Uterus (tissue), 4 donors: ENCODE measurements around the gene TSPAN9. TPM values are rescaled to one million over a fixed set of nuclear protein-coding genes. Genes with fewer than 3 reads are reported as not detected.

Source experiments
- DNase-seq, 2 donors: peaks; one replicate each; pipeline ENCODE4 v3.0.0-alpha.2; 2019 to 2020
- H3K27ac ChIP-seq, 2 donors: fragments of 200-600 bp; sonication (generic); 1 replicate in 1 of 2; 2 replicates in 1 of 2; pipeline ENCODE4 v1.5.1; 2016 to 2018
- H3K27me3 ChIP-seq, 2 donors: fragments of 200-600 bp; sonication (generic); one replicate each; pipeline ENCODE4 v1.5.1; 2018 to 2019; ENCODE audit warnings: control low read depth in 1 of 2
- H3K36me3 ChIP-seq, 2 donors: fragments of 200-600 bp; sonication (generic); one replicate each; pipeline ENCODE4 v1.5.1; 2019; ENCODE audit warnings: control low read depth in 1 of 2
- H3K4me1 ChIP-seq, 2 donors: fragments of 200-600 bp; sonication (generic); one replicate each; pipeline ENCODE4 v1.5.1; 2018 to 2019; ENCODE audit warnings: control low read depth in 1 of 2
- H3K4me3 ChIP-seq, 2 donors: fragments of 200-600 bp; sonication (generic); 1 replicate in 1 of 2; 2 replicates in 1 of 2; pipeline ENCODE4 v1.5.1; 2018 to 2019; ENCODE audit warnings: mild to moderate bottlenecking in 1 of 2
- H3K9me3 ChIP-seq, 2 donors: fragments of 200-600 bp; sonication (generic); one replicate each; pipeline ENCODE4 v1.5.1; 2019; ENCODE audit warnings: control low read depth in 1 of 2
- POLR2A ChIP-seq, 2 donors: fragments of 450-650 bp; IDR thresholded peaks; one replicate each; pipeline ENCODE4 v1.6.1; 2016; ENCODE audit warnings: antibody characterized with exemption in 2 of 2, mild to moderate bottlenecking in 1 of 2, moderate library complexity in 1 of 2
- intact Hi-C: fragments of 100-400 bp; cut with DNase I; formaldehyde crosslinking; loops from one replicate; pipeline ENCODE4 v1.15.1; 2023; ENCODE audit warnings: low total_unique reads
- total RNA-seq, 4 donors: library from RNA; depleted of rRNA in 3 of 4; stranded (reverse); fragments of >200 nt in 3 of 4; gene quantifications; one replicate each; pipeline versions ENCODE4 v1.1.0 to v1.2.4, GENCODE V29; 2014 to 2023
- TF ChIP-seq, protein P1 (sequence below), 4 experiments: fragments of 200-600 bp in 2 of 4; fragments of 450-650 bp in 2 of 4; sonication (generic) in 2 of 4; IDR thresholded peaks; one replicate each; pipeline ENCODE4 v1.5.1; 2016 to 2019; ENCODE audit warnings: antibody characterized with exemption in 4 of 4, mild to moderate bottlenecking in 2 of 4, moderate library complexity in 1 of 4
- donor health status: DM: yes; HTN: yes; CAD: no.

TSPAN9 gene
- total RNA-seq, 4 donors from 2014 or later, result 47.9 to 106 (median 65.1) TPM

DNA sequence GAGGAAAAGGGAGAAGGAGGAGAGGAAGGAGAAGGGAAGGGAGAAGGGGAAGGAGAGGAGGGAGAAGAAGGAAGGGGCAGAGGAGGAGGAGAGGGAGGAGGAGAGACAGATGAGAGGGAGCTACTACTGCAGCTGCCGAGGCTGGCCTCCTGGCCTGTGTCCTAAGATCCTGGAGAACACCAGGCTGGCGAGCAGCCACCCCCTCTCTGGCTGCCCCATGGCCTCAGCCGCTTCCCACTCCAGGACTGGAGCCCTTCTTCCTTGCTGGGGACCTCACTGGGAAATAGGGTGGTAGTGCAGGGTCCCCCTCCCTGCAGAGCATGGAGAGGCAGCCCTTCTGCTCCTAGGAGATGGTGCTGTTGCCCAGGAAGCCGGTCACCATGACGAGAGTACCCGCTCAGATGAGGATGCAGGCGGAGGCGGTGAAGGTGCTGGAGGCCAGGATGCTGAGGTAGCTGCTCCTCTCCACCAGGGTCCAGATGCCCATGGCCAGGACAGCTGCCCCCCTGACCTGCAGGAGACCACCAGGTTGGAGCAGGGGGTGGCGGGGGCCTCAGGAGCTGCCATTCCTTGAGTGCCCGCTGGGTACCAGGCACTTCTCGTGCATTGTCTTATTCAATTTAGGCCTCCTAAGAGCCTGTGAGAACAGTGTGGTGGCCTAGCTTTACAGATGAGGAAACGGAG lies 246.0 kb downstream of the TSPAN9 start:
- Histone ChIP-seq H3K27ac (no peak overlapping the region), H3K4me1 (no peaks in the 10 kb centered on the region), H3K4me3 (no peak overlapping the region), H3K36me3 (no peaks in the 10 kb centered on the region), H3K27me3 (no peaks in the 10 kb centered on the region), H3K9me3 (no peaks in the 10 kb centered on the region)
- intact Hi-C loops, result no loop called here
- no peak for TF ChIP-seq POLR2A (IDR thresholded peaks at IDR 0.05)
- TF ChIP-seq, protein P1, sequence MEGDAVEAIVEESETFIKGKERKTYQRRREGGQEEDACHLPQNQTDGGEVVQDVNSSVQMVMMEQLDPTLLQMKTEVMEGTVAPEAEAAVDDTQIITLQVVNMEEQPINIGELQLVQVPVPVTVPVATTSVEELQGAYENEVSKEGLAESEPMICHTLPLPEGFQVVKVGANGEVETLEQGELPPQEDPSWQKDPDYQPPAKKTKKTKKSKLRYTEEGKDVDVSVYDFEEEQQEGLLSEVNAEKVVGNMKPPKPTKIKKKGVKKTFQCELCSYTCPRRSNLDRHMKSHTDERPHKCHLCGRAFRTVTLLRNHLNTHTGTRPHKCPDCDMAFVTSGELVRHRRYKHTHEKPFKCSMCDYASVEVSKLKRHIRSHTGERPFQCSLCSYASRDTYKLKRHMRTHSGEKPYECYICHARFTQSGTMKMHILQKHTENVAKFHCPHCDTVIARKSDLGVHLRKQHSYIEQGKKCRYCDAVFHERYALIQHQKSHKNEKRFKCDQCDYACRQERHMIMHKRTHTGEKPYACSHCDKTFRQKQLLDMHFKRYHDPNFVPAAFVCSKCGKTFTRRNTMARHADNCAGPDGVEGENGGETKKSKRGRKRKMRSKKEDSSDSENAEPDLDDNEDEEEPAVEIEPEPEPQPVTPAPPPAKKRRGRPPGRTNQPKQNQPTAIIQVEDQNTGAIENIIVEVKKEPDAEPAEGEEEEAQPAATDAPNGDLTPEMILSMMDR (IDR thresholded peaks at IDR 0.05), result no peak
- DNase-seq, result no peak

DNA sequence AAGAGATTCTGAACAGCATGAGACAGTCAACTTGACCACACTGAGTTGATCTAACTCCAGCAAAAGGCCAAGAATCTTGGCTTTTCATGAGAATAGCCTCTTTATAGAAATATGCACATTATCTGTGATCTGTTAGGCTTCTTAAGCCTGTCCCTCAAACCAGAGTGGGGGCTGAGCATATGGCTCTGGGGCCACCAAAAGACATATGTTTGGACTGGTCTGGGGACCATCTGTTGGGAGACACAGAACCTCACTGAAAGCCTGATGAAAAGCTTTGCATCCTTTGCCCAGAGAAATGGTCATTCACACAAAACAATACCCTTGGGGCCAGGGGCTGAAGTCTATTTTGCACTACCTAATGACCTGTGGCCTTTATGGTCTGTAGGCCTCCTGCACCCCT lies 248.6 kb downstream of the TSPAN9 start:
- intact Hi-C loops, result no loop called here
- TF ChIP-seq, protein P1 (IDR thresholded peaks at IDR 0.05), result no peak
- TF ChIP-seq POLR2A (IDR thresholded peaks at IDR 0.05), result no peak
- H3K27ac ChIP-seq, result no peak overlapping the region
- no peaks in the 10 kb centered on the region for H3K27me3 ChIP-seq
- H3K36me3 ChIP-seq, result no peaks in the 10 kb centered on the region
- DNase-seq, result no peak
- H3K4me1 ChIP-seq, result no peaks in the 10 kb centered on the region
- H3K9me3 ChIP-seq, result no peaks in the 10 kb centered on the region
- H3K4me3 ChIP-seq, result no peak overlapping the region

DNA sequence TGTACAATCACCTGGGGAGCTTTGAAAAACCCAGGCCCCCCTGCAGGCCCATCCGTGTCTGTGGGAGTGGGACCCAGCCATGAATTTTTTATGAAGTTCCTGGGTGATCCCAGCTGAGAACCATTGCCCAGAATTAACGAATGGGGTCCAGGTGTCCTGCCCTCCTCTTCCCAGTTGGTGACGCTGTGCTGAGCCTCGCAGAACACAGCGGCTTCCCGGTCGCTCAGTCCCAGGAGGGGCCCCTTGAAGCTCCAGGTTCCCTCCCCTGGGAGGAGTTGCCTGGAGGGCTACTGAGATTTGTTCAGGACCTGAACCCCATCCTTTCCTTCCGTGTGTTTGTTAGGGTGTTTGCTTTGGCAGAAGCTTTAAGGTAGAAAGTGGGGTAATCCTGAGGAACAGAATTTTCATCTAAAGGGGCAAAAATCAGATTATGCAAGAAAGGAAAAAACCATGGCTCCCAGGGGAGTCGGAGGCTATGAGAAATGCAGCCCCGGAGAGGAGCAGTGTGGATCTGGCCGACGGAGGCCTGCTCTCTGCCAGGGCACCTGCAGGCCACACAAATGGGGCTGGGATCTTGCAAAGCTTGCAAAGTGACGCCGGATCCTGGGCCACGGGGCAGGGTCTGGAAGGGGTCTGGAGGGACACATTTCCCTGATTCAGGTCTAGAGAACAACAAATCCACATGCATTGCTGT lies 249.1 kb downstream of the TSPAN9 start:
- no peaks in the 10 kb centered on the region for H3K9me3 ChIP-seq
- H3K27me3 ChIP-seq, result no peaks in the 10 kb centered on the region
- no peak overlapping the region for H3K4me3 ChIP-seq
- H3K27ac ChIP-seq, result no peak overlapping the region
- TF ChIP-seq POLR2A (IDR thresholded peaks at IDR 0.05), result no peak
- no peaks in the 10 kb centered on the region for H3K36me3 ChIP-seq
- DNase-seq, result no peak
- H3K4me1 ChIP-seq, result no peaks in the 10 kb centered on the region
- intact Hi-C loops, result no loop called here

DNA sequence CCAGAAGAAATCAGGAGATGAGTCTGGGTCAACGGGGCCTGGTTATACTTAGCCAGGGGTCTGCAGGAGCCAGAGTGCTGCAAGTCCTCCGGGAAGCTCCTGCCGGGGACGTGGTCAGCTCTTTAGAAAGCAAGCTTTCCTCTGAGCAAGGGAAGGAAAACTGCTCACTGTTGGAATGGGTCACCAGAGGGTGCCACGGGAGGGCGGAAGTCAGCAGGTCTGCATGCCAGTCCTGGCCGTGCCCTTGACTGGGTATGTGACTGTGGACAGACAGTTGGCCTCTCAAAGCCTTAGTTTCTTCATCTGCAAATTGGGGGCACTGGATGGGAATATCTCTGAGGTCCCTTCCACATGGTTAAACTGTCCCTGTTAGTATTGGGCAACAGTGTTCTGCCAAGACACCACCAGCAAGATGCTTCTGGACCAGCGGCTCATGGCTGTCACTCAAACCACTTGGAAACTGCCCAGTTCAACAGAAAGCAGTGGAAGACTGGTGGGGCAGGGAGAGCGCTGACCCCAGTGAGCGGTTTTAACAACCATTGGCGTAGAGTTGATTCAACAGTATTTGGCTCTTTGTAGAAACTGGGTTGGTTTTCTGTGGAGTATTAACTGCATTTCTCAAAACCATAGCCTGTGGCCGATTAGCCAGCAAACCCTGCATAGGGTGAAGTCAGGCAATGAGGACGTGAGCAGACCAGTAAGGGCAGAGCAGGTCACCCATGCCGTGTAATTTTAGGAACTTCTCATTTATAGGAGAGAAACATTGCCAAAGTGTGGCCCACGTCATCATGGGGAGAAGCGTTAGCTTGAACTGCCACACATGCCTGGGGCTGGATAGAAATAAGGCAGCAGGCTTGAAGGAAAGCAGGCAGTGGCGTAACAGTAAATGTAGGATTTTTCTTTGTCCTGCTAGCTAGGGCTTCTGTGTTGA lies 249.9 kb downstream of the TSPAN9 start:
- no peaks in the 10 kb centered on the region for H3K36me3 ChIP-seq
- H3K4me3 ChIP-seq, result no peak overlapping the region
- no peak for DNase-seq
- H3K9me3 ChIP-seq, result no peaks in the 10 kb centered on the region
- no peak for TF ChIP-seq POLR2A (IDR thresholded peaks at IDR 0.05)
- TF ChIP-seq, protein P1 (IDR thresholded peaks at IDR 0.05), result no peak
- H3K27me3 ChIP-seq, result no peaks in the 10 kb centered on the region
- no peaks in the 10 kb centered on the region for H3K4me1 ChIP-seq
- H3K27ac ChIP-seq, result no peak overlapping the region
- intact Hi-C loops, result no loop called here

DNA sequence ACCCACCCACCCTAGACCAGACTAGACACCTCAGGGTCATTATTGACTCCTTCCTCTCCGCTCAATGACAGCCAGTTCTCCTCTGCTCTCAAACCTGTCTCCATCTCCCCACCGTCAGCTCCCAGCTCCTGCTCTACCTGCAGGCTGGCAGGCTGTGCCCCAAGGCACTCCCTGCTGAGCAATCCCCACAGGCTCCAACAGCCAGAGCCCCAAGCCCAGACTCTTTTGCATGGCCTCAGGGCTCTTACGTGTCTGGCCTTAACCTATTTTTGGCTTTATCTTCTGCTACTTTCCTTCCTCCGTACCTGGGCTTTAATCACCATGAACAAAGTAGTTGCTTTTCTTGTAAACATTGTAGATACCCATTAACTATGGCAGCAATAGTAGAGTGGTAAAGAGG lies 250.9 kb downstream of the TSPAN9 start:
- no peak for DNase-seq
- Histone ChIP-seq H3K27ac (no peak overlapping the region), H3K27me3 (no peaks in the 10 kb centered on the region), H3K9me3 (no peaks in the 10 kb centered on the region), H3K36me3 (no peaks in the 10 kb centered on the region), H3K4me1 (no peaks in the 10 kb centered on the region), H3K4me3 (no peak overlapping the region)
- no peak for TF ChIP-seq POLR2A (IDR thresholded peaks at IDR 0.05)
- TF ChIP-seq, protein P1 (IDR thresholded peaks at IDR 0.05), result no peak
- intact Hi-C loops, result no loop called here
